Smooth muscle cell (in vitro differentiated cells): ENCODE data around the gene DVL3. TPM values are rescaled to one million over a fixed set of nuclear protein-coding genes. Genes with fewer than 3 reads are reported as not detected.
"Not testable (repeated sequence)": the region's sequence is repeated elsewhere in the genome, so short reads cannot be mapped to it uniquely, and the experiment has no call there.

Source experiments
- DNase-seq: peaks from one replicate; lab custom pipeline; 2025; ENCODE audit not compliant: unreplicated experiment; lab: John Stamatoyannopoulos, UW
- H2AFZ ChIP-seq: fragments of 200-600 bp; sonication (generic); 2 replicates; pipeline ENCODE4 v1.6.0; 2016; ENCODE audit warnings: antibody characterized with exemption, low read depth, mild to moderate bottlenecking
- H3F3A ChIP-seq: fragments of 200-600 bp; sonication (generic); 2 replicates; pipeline ENCODE4 v1.6.0; 2017; ENCODE audit warnings: antibody characterized with exemption, low read depth
- H3K27ac ChIP-seq: fragments of 200-600 bp; sonication (generic); 2 replicates; pipeline ENCODE4 v1.5.1; 2016; ENCODE audit warnings: low read depth, mild to moderate bottlenecking
- H3K27me3 ChIP-seq: fragments of 200-600 bp; sonication (generic); 2 replicates; pipeline ENCODE4 v1.6.1; 2016; ENCODE audit warnings: low read depth, mild to moderate bottlenecking
- H3K36me3 ChIP-seq: fragments of 200-600 bp; sonication (generic); 2 replicates; pipeline ENCODE4 v1.5.1; 2016; ENCODE audit warnings: low read depth
- H3K4me1 ChIP-seq: fragments of 200-600 bp; sonication (generic); 2 replicates; pipeline ENCODE4 v1.5.1; 2016; ENCODE audit warnings: low read depth
- H3K4me2 ChIP-seq: fragments of 200-600 bp; sonication (generic); 2 replicates; pipeline ENCODE4 v1.6.0; 2016; ENCODE audit warnings: mild to moderate bottlenecking
- H3K4me3 ChIP-seq: fragments of 200-600 bp; sonication (generic); 2 replicates; pipeline ENCODE4 v1.5.1; 2016; ENCODE audit warnings: mild to moderate bottlenecking
- H3K79me2 ChIP-seq: fragments of 200-600 bp; sonication (generic); 2 replicates; pipeline ENCODE4 v1.6.0; 2016; ENCODE audit warnings: low read depth, mild to moderate bottlenecking
- H3K9ac ChIP-seq: fragments of 200-600 bp; sonication (generic); 2 replicates; pipeline ENCODE4 v1.6.0; 2016; ENCODE audit warnings: low read depth
- H3K9me3 ChIP-seq: fragments of 200-600 bp; sonication (generic); replicated peaks from 2 replicates; pipeline ENCODE4 v1.5.1; 2016; ENCODE audit warnings: low read depth
- H4K20me1 ChIP-seq: fragments of 200-600 bp; sonication (generic); 2 replicates; pipeline ENCODE4 v1.6.0; 2016; ENCODE audit warnings: low read depth
- CTCF ChIP-seq: fragments of 200-600 bp; sonication (generic); IDR thresholded peaks from 2 replicates; pipeline ENCODE4 v1.5.1; 2017; ENCODE audit warnings: borderline replicate concordance, mild to moderate bottlenecking, antibody characterized with exemption; ENCODE audit not compliant: insufficient read depth, poor library complexity, severe bottlenecking
- WGBS: methylation state at CpG from one replicate; pipeline ENCODE4 v1.1.7; 2016; ENCODE audit warnings: low lambda C conversion rate; 5-methylcytosine and 5-hydroxymethylcytosine counted together
- polyA plus RNA-seq: library from polyadenylated mRNA; unstranded; fragments of >200 nt; fragmentation: Nextera tagmentation; extraction: Ambion mirVana; gene quantifications from 2 replicates; pipeline ENCODE4 v1.2.1, GENCODE V29; 2016
- total RNA-seq: library from RNA; depleted of rRNA; stranded (reverse); fragments of >200 nt; gene quantifications from 2 replicates; pipeline ENCODE4 v1.2.3, GENCODE V29; 2014

Gene DVL3
- total and polyA plus RNA-seq, 2 experiments from 2014 or later = 42.5 to 87.7 TPM

GRCh38 chr3:184157206-184157605, 2.0 kb downstream of the DVL3 start:
- Histone ChIP-seq H3K36me3 (no peaks in the 10 kb centered on the region), H3K4me3 (peak overlapping the region; percentile 96), H3K79me2 (peaks cover 66% of the 10 kb centered on the region), H3K9ac (peak overlapping the region; percentile 89), H3K27ac (peak overlapping the region; percentile 63), H2AFZ (no peak overlapping the region), H4K20me1 (peaks cover 65% of the 10 kb centered on the region), H3K4me2 (peak overlapping the region; percentile 87), H3F3A (peaks cover 15% of the 10 kb centered on the region), H3K27me3 (no peaks in the 10 kb centered on the region), H3K4me1 (peaks cover 21% of the 10 kb centered on the region), H3K9me3 (no peaks in the 10 kb centered on the region)
- DNase-seq = no peak
- no peak for TF ChIP-seq CTCF

GRCh38 chr3:184158404-184158803, 3.2 kb downstream of the DVL3 start:
- Histone ChIP-seq H3K36me3 (no peaks in the 10 kb centered on the region), H3F3A (peaks cover 15% of the 10 kb centered on the region), H3K9me3 (no peaks in the 10 kb centered on the region), H3K27ac (peak overlapping the region; percentile 63), H3K4me3 (no peak overlapping the region), H3K27me3 (no peaks in the 10 kb centered on the region), H4K20me1 (peaks cover 77% of the 10 kb centered on the region), H3K4me2 (peak overlapping the region; percentile 87), H3K4me1 (peaks cover 21% of the 10 kb centered on the region), H3K9ac (peak overlapping the region; percentile 89), H3K79me2 (peaks cover 78% of the 10 kb centered on the region), H2AFZ (no peak overlapping the region)
- TF ChIP-seq CTCF = no peak
- WGBS = 91% methylated on average over 4 of the region's 4 CpGs
- no peak for DNase-seq

- Histone ChIP-seq H3K4me1 (peaks cover 21% of the 10 kb centered on the region), H3K4me3 (no peak overlapping the region), H3K27me3 (no peaks in the 10 kb centered on the region), H2AFZ (no peak overlapping the region), H3K9me3 (no peaks in the 10 kb centered on the region), H4K20me1 (peaks cover 98% of the 10 kb centered on the region), H3F3A (peaks cover 10% of the 10 kb centered on the region), H3K9ac (no peak overlapping the region), H3K27ac (peak overlapping the region; percentile 19), H3K36me3 (no peaks in the 10 kb centered on the region), H3K79me2 (peaks cover 84% of the 10 kb centered on the region), H3K4me2 (peak overlapping the region; percentile 4)
- no peak for TF ChIP-seq CTCF
- no peak for DNase-seq
- 88% methylated on average over 2 of the region's 2 CpGs for WGBS
These were observed 5.3 kb downstream of the DVL3 start for GRCh38 chr3:184160456-184160855.

GRCh38 chr3:184162571-184163070, 7.4 kb downstream of the DVL3 start:
- H3K9me3 ChIP-seq, H3K27ac ChIP-seq, H3K36me3 ChIP-seq, H3K9ac ChIP-seq, H3K4me3 ChIP-seq, H3K4me2 ChIP-seq, H3K27me3 ChIP-seq, DNase-seq, H2AFZ ChIP-seq, H3F3A ChIP-seq: not testable (repeated sequence)
- Histone ChIP-seq H3K79me2 (peaks cover 69% of the 10 kb centered on the region), H3K4me1 (peaks cover 11% of the 10 kb centered on the region), H4K20me1 (peaks cover 84% of the 10 kb centered on the region)
- WGBS = 80% methylated on average over 8 of the region's 8 CpGs
